ENCODE data around the gene FNDC8.
"Not testable (repeated sequence)": the region's sequence is repeated elsewhere in the genome, so short reads cannot be mapped to it uniquely, and the experiment has no call there.

The FNDC8 gene

GRCh38 chr17:35144840-35145239 is 23.4 kb downstream of the FNDC8 start:
- DNase-seq = no peak

- no peak for DNase-seq
These were observed 24.9 kb downstream of the FNDC8 start for GRCh38 chr17:35146214-35146833.

GRCh38 chr17:35147375-35147905 is 26.0 kb downstream of the FNDC8 start, which contains the start of gene UNC45B:
TSS of gene UNC45B (plus strand) at chr17:35147817. CDS start at chr17:35148264, 447 bp downstream.
- DNase-seq = no peak

- DNase-seq = no peak
These were observed 26.7 kb downstream of the FNDC8 start for GRCh38 chr17:35148144-35148543.

DNA sequence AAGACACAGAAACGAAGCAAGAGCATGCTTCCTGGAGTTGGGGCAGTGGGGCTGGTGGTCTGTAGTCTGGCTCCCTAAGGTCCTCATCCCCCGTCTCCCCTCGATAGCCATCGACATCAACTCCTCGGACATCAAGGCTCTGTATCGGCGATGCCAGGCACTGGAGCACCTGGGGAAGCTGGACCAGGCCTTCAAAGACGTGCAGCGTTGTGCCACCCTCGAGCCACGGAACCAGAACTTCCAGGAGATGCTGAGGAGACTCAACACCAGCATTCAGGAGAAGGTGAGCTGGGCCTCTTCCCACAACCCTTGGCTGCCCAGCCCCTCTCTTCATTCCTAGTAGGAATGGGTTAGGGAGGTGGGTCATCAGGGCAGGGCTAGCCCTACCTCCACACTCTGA is 28.5 kb downstream of the FNDC8 start:
- DNase-seq = no peak

GRCh38 chr17:35151080-35151479 is 29.7 kb downstream of the FNDC8 start:
- DNase-seq = not testable (repeated sequence)

DNA sequence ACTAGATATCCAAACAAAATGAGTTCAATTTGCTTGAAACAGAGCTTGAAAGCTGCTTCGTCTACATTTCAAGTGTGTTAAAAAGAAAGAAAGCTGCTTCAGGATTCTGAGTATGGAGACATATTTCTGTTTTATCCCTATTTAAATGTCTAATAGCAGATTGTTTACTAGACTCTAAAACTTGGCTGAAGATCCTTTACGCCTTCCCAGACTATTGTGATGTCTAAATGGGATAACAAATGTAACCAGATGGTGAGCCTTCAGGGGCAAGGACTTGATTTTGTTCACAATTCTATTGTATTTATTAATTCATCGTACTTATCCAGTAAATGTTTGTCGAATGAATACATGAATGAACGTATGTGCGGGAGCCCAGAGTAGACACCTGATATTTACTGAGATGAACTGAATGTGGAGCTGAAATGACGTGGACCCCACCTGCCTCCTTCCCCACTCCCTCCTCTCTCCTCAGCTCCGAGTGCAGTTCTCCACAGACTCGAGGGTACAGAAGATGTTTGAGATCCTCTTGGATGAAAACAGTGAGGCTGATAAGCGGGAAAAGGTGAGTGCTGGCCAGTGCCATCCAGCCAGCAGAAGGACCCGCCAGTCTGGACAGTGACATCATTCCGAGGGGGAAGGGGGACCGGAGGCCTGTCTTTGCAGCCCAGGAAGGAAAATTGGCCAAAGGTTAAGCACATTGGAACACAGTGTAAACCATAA is 31.2 kb downstream of the FNDC8 start:
- no peak for DNase-seq

- no peak for DNase-seq
These were observed 33.1 kb downstream of the FNDC8 start for GRCh38 chr17:35154196-35155165.

DNA sequence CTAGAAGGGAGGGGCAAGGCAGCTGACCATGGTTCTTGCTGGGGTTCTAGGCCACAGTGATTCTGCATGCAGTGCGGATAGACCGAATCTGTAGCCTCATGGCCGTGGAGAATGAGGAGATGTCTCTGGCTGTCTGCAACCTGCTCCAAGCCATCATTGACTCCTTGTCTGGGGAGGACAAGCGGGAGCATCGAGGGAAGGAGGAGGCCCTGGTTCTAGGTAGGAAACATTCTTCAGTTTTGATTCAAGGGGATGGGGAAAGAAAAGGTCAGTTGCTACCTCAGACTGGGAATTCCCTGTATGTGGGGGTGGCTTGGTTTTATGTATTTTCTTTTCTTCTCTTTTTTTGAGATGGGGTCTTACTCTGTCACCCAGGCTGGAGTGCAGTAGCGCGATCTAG is 33.8 kb downstream of the FNDC8 start:
- no peak for DNase-seq

DNA sequence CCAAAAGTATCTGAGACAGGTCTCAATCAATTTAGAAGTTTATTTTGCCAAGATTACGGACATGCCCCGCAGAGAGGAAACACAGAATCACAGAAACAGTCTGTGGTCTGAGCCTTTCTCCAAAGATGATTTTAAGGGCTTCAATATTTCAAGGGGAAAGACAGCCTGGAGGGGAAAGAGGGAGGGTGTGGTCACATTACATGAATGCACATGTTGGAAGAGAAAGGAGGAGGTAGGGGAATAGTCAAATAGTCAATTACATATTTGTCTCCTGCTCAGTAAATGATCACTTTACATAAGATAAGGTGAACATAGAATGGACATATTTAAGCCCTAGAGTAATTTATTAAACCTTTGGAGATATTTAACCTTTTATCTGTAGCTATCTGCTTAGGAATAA is 38.5 kb downstream of the FNDC8 start:
- no peak for DNase-seq

GRCh38 chr17:35160354-35161201 is 39.2 kb downstream of the FNDC8 start:
- DNase-seq = no peak

- no peak for DNase-seq
These were observed 39.9 kb downstream of the FNDC8 start for GRCh38 chr17:35161281-35161761.

DNA sequence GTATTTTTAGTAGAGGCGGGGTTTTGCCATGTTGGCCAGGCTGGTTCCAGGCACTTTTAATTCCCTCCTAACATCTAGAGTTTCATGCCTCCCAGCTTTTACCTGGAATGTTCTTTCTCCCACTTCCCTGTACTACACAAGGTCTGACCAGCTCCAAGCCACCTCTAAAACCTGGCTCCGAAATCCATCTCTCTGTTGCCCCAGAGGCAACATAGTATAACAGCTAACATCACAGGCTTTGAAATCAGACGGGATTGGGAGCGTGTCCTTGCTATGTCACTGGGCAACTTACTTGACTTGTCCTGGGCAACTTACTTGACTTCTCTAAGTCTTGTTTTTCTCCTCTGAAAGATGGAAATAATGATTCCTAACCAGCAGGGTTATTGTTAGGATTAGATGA is 41.3 kb downstream of the FNDC8 start:
- no peak for DNase-seq

DNA sequence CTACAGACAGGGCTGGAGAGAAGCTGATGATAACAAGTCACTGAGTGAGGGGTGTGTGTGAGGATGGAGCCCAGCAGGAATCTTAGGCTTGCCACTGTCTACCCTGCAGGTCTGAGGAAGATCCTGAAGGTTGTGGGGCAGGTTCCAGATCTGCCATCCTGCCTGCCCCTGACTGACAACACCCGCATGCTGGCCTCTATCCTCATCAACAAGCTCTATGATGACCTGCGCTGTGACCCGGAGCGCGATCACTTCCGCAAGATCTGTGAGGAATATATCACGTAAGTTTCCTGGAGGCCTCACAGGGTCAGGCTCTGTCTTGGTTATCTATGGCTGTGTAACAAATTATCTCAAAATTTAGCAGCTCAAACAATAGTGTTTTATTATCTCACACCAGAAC is 42.5 kb downstream of the FNDC8 start:
- DNase-seq = no peak

DNA sequence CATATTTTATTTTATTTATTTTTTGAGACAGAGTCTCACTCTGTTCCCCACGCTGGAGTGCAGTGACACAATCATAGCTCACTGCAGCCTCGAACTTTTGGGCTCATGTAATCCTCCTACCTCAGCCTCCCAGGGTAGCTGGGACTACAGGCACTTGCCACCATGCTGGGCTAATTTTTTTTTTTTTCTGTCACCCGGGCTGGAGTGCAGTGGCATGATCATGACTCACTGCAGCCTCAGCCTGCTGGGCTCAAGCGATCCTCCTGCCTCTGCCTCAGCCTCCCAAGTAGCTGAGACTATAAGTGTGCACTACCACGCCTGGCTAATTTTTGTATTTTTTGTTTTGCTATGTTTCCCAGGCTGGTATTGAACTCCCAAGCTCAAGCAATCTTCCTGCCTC is 43.3 kb downstream of the FNDC8 start:
- DNase-seq = no peak

DNA sequence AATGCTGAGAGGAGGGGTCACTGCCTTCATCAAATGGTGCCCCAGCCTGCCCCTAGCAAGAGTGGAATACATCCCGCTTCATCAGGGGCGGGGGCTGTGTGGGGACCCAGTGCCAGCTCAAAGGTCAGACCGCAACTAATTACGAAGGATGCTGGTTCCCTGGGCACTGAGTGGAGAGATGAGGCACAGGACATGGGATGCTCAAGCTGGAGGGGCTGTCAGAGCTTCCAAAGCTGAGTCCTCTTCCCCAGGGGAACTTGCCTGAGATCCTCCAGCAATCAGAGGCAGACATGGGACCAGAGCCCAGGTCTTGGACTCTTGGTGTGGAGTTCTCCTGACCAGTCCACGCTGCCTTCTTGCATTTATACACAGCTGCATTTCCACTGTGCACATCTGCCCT is 45.1 kb downstream of the FNDC8 start:
- DNase-seq = no peak

DNA sequence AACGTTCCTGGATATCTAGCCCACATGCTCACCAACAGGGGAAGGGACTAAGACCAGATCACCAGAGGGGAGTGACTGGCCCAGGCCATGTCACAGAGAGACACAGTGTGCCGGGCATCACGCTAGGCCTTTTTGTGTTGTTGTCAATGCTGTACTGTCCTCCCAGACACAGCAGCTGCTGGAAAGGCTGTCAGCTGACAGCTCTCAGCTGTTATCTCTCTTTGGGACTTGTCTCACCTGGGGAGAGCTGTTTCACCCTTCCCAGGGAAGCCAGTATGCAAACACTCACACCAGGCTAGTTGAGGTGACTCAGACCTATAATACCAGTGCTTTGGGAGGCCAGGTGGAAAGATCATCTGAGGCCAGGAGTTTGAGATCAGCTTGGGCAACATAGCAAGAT is 45.6 kb downstream of the FNDC8 start:
- DNase-seq = no peak

DNA sequence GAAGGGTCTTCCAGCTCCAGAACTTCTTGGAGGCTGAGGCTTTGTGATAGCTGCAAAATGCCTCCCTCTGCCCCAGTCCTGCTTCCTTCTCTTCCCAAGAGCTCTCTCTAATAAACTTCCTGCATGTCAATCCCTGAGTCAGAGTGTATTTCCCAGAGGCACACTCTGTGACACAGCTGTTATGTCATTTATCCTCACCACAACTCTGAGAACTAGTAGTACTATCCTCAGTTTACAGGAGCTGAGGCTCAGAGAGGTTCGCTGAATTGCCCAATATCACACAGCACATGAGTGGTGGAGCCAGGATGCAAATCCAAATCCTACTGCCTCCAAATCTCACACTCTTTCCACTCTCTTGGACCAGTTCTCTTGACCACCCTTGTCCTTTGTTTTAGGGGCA is 46.3 kb downstream of the FNDC8 start:
- DNase-seq = no peak

DNA sequence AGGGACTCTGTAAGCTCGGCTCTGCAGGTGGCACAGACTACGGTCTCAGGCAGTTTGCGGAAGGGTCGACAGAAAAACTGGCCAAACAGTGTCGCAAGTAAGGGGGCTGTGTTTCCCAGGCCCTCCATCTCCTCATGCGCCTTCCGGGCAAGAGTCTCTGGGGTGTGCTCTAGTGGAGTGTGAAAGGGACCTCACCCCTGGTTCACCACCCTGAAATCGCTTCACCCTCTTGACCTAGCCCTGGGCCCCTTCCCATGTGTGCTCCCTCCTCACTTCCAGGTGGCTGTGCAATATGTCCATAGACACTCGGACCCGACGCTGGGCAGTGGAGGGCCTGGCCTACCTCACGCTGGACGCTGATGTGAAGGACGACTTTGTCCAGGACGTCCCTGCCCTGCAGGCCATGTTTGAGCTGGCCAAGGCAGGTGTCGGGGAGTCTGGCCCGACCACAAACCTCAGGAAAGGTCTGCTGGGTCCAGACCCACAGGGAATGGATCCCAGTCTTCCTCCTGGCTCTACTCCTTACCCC is 48.5 kb downstream of the FNDC8 start:
- DNase-seq = no peak

- peak; percentile 9 for DNase-seq
These were observed 49.8 kb downstream of the FNDC8 start for GRCh38 chr17:35170968-35171771.

DNA sequence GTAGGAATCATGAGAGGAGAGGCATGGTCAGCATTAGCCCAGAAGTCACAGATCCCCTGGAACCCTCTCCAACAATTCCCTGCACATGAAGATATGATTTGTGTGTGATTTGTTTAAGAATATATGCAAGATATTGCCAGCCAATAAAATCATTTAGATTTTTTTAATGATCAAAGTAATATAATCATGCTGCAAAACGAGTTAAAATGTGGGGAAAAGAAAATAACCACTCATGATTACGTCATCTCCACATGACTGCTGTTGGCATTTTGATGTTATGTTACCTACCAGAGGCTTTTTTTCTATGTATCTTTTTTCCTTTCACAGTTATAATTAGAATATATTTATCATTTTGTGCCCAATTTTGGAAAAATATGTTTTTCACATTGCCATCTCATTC is 50.4 kb downstream of the FNDC8 start:
- DNase-seq = no peak
